HepG2 (cell line): ENCODE measurements around the gene PKIB. TPM values are rescaled to one million over a fixed set of nuclear protein-coding genes. Genes with fewer than 3 reads are reported as not detected.

ENCODE experiments used
- ATAC-seq: fragments of 200-7000 bp; cut with Tn5 transposase; 3 replicates; pipeline ENCODE4 v1.9.1; 2020; ENCODE audit warnings: mild to moderate bottlenecking, moderate library complexity
- BruUV-seq: library from RNA; stranded (reverse); fragments of 400-500 nt; replicated peaks from 2 replicates; lab custom pipeline; 2021; lab: Mats Ljungman, UMichigan
- CTCF ChIA-PET: fragments of 300-600 bp; formaldehyde crosslinking; extraction: SDS; loops from one replicate; lab custom pipeline; 2021; ENCODE audit warnings: low total read pairs, inconsistent platforms, low intra/inter-chr PET ratio; lab: Yijun Ruan, JAX
- POLR2A ChIA-PET: fragments of 350-600 bp; sonication (Branson Sonifier 250); formaldehyde crosslinking; loops from one replicate; lab custom pipeline; 2020; ENCODE audit warnings: antibody characterized with exemption, inconsistent platforms; lab: Yijun Ruan, JAX
- DNase-seq: peaks from one replicate; pipeline ENCODE4 v3.0.0-alpha.2; 2015; ENCODE audit warnings: low spot score
- FAIRE-seq: peaks from 3 replicates; lab custom pipeline; 2011; peaks lifted over from hg19 to GRCh38; lab: Jason Lieb, UNC
- H2AFZ ChIP-seq: one replicate; pipeline ENCODE4 v1.6.1; 2011; ENCODE audit warnings: low read length, inconsistent platforms
- H3K27ac ChIP-seq: fragments of 300-600 bp; 3 replicates; pipeline ENCODE4 v1.8.0; 2011; ENCODE audit warnings: mixed run types, mild to moderate bottlenecking, mixed read lengths, low read length, inconsistent platforms; ENCODE audit not compliant: insufficient read depth; ENCODE audit errors: extremely low read length
- H3K27me3 ChIP-seq, 2 experiments: fragments of 200-600 bp in 1 of 2; 2 replicates in 1 of 2; 3 replicates in 1 of 2; pipeline versions ENCODE4 v1.6.0 to v1.8.0; 2011; ENCODE audit warnings: low read length in 2 of 2, mild to moderate bottlenecking in 2 of 2, moderate library complexity in 2 of 2, inconsistent platforms in 1 of 2; ENCODE audit not compliant: insufficient read depth in 2 of 2, control insufficient read depth in 1 of 2
- H3K36me3 ChIP-seq, 2 experiments: fragments of 200-600 bp in 1 of 2; replicated peaks in 1 of 2; 2 replicates in 1 of 2; 3 replicates in 1 of 2; pipeline versions ENCODE4 v1.5.1 to v1.8.0; 2011; ENCODE audit warnings: low read length in 2 of 2, inconsistent platforms in 1 of 2; ENCODE audit not compliant: insufficient read depth in 2 of 2, control insufficient read depth in 1 of 2
- H3K4me1 ChIP-seq: 2 replicates; pipeline ENCODE4 v1.5.1; 2012; ENCODE audit warnings: low read length, inconsistent platforms; ENCODE audit not compliant: insufficient read depth
- H3K4me2 ChIP-seq: 2 replicates; pipeline ENCODE4 v1.6.0; 2011; ENCODE audit warnings: low read depth, low read length, inconsistent platforms
- H3K4me3 ChIP-seq, 3 experiments: fragments of 200-600 bp in 1 of 3; sonication (generic), shearing (Covaris generic) in 1 of 3; replicated peaks in 1 of 3; 2 replicates each; pipeline ENCODE4 v1.5.1; 2011 to 2016; ENCODE audit warnings: low read length in 3 of 3, inconsistent platforms in 2 of 3, low read depth in 2 of 3, mild to moderate bottlenecking in 2 of 3, control low read depth in 1 of 3, mixed read lengths in 1 of 3; ENCODE audit not compliant: insufficient read depth in 1 of 3
- H3K79me2 ChIP-seq: one replicate; pipeline ENCODE4 v1.6.1; 2011; ENCODE audit warnings: low read length, inconsistent platforms; ENCODE audit not compliant: insufficient read depth
- H3K9ac ChIP-seq: 2 replicates; pipeline ENCODE4 v1.6.0; 2011; ENCODE audit warnings: mild to moderate bottlenecking, low read depth, low read length, inconsistent platforms; ENCODE audit not compliant: insufficient read depth
- H3K9me3 ChIP-seq: 2 replicates; pipeline ENCODE4 v1.5.1; 2012; ENCODE audit warnings: mild to moderate bottlenecking, low read length
- H4K20me1 ChIP-seq: 2 replicates; pipeline ENCODE4 v1.6.0; 2011; ENCODE audit warnings: inconsistent platforms, mild to moderate bottlenecking, low read length, moderate library complexity; ENCODE audit not compliant: insufficient read depth
- HNF1B ChIP-seq: sonication (generic); formaldehyde crosslinking; IDR thresholded peaks from 2 replicates; pipeline ENCODE4 v1.5.1; 2020; ENCODE audit warnings: mild to moderate bottlenecking, moderate library complexity, missing genetic modification reagents
- HOXD1 ChIP-seq: sonication (generic); formaldehyde crosslinking; IDR thresholded peaks from 2 replicates; pipeline ENCODE4 v1.5.0; 2020; ENCODE audit warnings: missing genetic modification reagents
- ISL2 ChIP-seq: sonication (generic); formaldehyde crosslinking; IDR thresholded peaks from 2 replicates; pipeline ENCODE4 v1.5.0; 2020; ENCODE audit warnings: missing genetic modification reagents
- PHF8 ChIP-seq: sonication (generic); formaldehyde crosslinking; IDR thresholded peaks from 2 replicates; pipeline ENCODE4 v1.5.0; 2020; ENCODE audit warnings: missing genetic modification reagents
- TOE1 ChIP-seq: sonication (generic); formaldehyde crosslinking; IDR thresholded peaks from 2 replicates; pipeline ENCODE4 v1.4.0; 2020; ENCODE audit warnings: mild to moderate bottlenecking, missing genetic modification reagents
- ZFP90 ChIP-seq: sonication (generic); formaldehyde crosslinking; IDR thresholded peaks from 2 replicates; pipeline ENCODE4 v1.8.0; 2022; ENCODE audit warnings: missing genetic modification reagents, mild to moderate bottlenecking, inconsistent platforms, borderline replicate concordance
- ZNF160 ChIP-seq: sonication (generic); formaldehyde crosslinking; IDR thresholded peaks from 2 replicates; pipeline ENCODE4 v1.8.0; 2022; ENCODE audit warnings: mild to moderate bottlenecking, inconsistent platforms, missing genetic modification reagents
- ZNF256 ChIP-seq: sonication (generic); formaldehyde crosslinking; conservative IDR thresholded peaks from 2 replicates; pipeline ENCODE4 v1.4.0; 2020; ENCODE audit warnings: missing genetic modification reagents
- ZNF557 ChIP-seq: sonication (generic); formaldehyde crosslinking; IDR thresholded peaks from 2 replicates; pipeline ENCODE4 v1.4.0; 2020; ENCODE audit warnings: missing genetic modification reagents
- ZNF589 ChIP-seq: sonication (generic); formaldehyde crosslinking; conservative IDR thresholded peaks from 2 replicates; pipeline ENCODE4 v1.8.0; 2022; ENCODE audit warnings: mild to moderate bottlenecking, moderate library complexity, missing genetic modification reagents
- ZNF660 ChIP-seq: sonication (generic); formaldehyde crosslinking; IDR thresholded peaks from 2 replicates; pipeline ENCODE4 v1.5.1; 2020; ENCODE audit warnings: mild to moderate bottlenecking, low read depth, missing genetic modification reagents, borderline replicate concordance
- ZNF713 ChIP-seq: sonication (generic); formaldehyde crosslinking; IDR thresholded peaks from 2 replicates; pipeline ENCODE4 v1.4.0; 2020; ENCODE audit warnings: mild to moderate bottlenecking, missing genetic modification reagents
- ZUFSP ChIP-seq: sonication (generic); formaldehyde crosslinking; IDR thresholded peaks from 2 replicates; pipeline ENCODE4 v1.9.0; 2021; ENCODE audit warnings: missing genetic modification reagents, mild to moderate bottlenecking, borderline replicate concordance
- WGBS: methylation state at CpG from one replicate; pipeline ENCODE4 v1.1.6; 2017; ENCODE audit warnings: low lambda C conversion rate; 5-methylcytosine and 5-hydroxymethylcytosine counted together
- in situ Hi-C: cut with HindIII; loops from 2 replicates; pipeline ENCODE4 v1.10.0; 2017; ENCODE audit warnings: low pct_unique_long_range_greater_than_20kb; ENCODE audit not compliant: extremely low pct_ligation_motif_present
- intact Hi-C: fragments of 100-400 bp; cut with micrococcal nuclease; formaldehyde crosslinking; loops from one replicate; pipeline ENCODE4 v1.10.0; 2022; ENCODE audit not compliant: unreplicated experiment
- polyA plus RNA-seq, 8 experiments: library from polyadenylated mRNA; depleted of rRNA in 3 of 8; stranded (reverse) in 7 of 8; unstranded in 1 of 8; fragments of >200 nt; fragmentation: Illumina TruSeq in 4 of 8; extraction: Trizol in 4 of 8; gene quantifications; 2 replicates each; pipeline versions ENCODE4 v1.2.1 to v1.2.3, GENCODE V29; 2011 to 2016; ENCODE audit warnings: low read depth in 4 of 8, missing spikeins in 1 of 8, mixed read lengths in 1 of 8; ENCODE audit not compliant: insufficient read depth in 1 of 8
- total RNA-seq, 5 experiments: library from RNA; depleted of rRNA; stranded (reverse); fragments of >200 nt; fragmentation: Illumina TruSeq; extraction: Trizol; gene quantifications; 2 replicates each; pipeline ENCODE4 v1.2.3, GENCODE V29; 2016; ENCODE audit warnings: low read depth in 1 of 5

Gene PKIB
- total and polyA plus RNA-seq, 2 of the 13 experiments (the other 11 are each of a cell fraction or from before 2014, with no cell fraction given): 1.4 to 1.5 TPM

GRCh38 chr6:122568350-122568749 lies 41.9 kb upstream of the PKIB start (continued):
- TF ChIP-seq HNF1B (CRISPR knock-in tag): no peak
- TF ChIP-seq ZNF660 (CRISPR knock-in tag): no peak
- no peak for TF ChIP-seq TOE1
- no peak for TF ChIP-seq ZNF256
- no peak for TF ChIP-seq PHF8 (CRISPR knock-in tag)
- TF ChIP-seq, all 625 proteins: peak for 0

- DNase-seq: no peak
- no peaks in the 10 kb centered on the region for H3K4me1 ChIP-seq
- no peak overlapping the region for H3K4me3 ChIP-seq
- no peak; the same call in 1 of the 3 replicates for ATAC-seq
- H3K9ac ChIP-seq: no peak overlapping the region
- H3K36me3 ChIP-seq: no peaks in the 10 kb centered on the region
- ChIA-PET POLR2A (no interaction called here), CTCF (no interaction called here)
- intact Hi-C loops: no loop called here
- TF ChIP-seq ZNF713: no peak
- no peak for TF ChIP-seq ZFP90 (CRISPR knock-in tag)
- no peak for TF ChIP-seq ZNF160 (CRISPR knock-in tag)
- no peak for TF ChIP-seq ZNF589
- TF ChIP-seq HOXD1: no peak
- TF ChIP-seq ZNF557 (CRISPR knock-in tag): no peak
- no peak for TF ChIP-seq ZUFSP
- TF ChIP-seq ISL2: no peak
- no peak overlapping the region for H3K27ac ChIP-seq
- H3K27me3 ChIP-seq: no peaks in the 10 kb centered on the region
- H2AFZ ChIP-seq: no peak overlapping the region
- FAIRE-seq: no peak
- no peaks in the 10 kb centered on the region for H4K20me1 ChIP-seq
- H3K9me3 ChIP-seq: no peaks in the 10 kb centered on the region
- H3K4me2 ChIP-seq: no peak overlapping the region
- in situ Hi-C loops: no loop called here
- no TSS peak for BruUV-seq
- H3K79me2 ChIP-seq: no peaks in the 10 kb centered on the region
- 4% methylated on average over 3 of the region's 3 CpGs for WGBS
These were observed 41.4 kb upstream of the PKIB start for GRCh38 chr6:122568797-122569221.
